ENCODE results near the gene PCDHA3.
"Not testable (repeated sequence)": the region's sequence is repeated elsewhere in the genome, so short reads cannot be mapped to it uniquely, and the experiment has no call there.

PCDHA3 gene
- total RNA-seq, result 0 reads per million in 4 experiments

- no peak for DNase-seq
Observed at GRCh38 chr5:140800816-140801493, at the start of gene PCDHA3. Gene PCDHA3, plus strand, starts transcription at chr5:140801057.

GRCh38 chr5:140753561-140753960, 47.3 kb upstream of the PCDHA3 start:
- DNase-seq, result no peak

- DNase-seq, result no peak
Observed at GRCh38 chr5:140764177-140764973, 36.5 kb upstream of the PCDHA3 start.

- no peak for DNase-seq
Observed at GRCh38 chr5:140767444-140767843, 33.4 kb upstream of the PCDHA3 start.

- DNase-seq, result no peak
Observed at GRCh38 chr5:140780512-140780911, 20.3 kb upstream of the PCDHA3 start.

- no peak for DNase-seq
Observed at GRCh38 chr5:140785905-140786686, 14.8 kb upstream of the PCDHA3 start, which contains the start of gene PCDHA1. Gene PCDHA1, plus strand, starts transcription at chr5:140786140.

- DNase-seq, result not testable (repeated sequence)
Observed at GRCh38 chr5:140787422-140787821, 13.4 kb upstream of the PCDHA3 start.

GRCh38 chr5:140787849-140788504, 12.9 kb upstream of the PCDHA3 start:
- DNase-seq, result not testable (repeated sequence)

- DNase-seq, result no peak
Observed at GRCh38 chr5:140791089-140791488, 9.8 kb upstream of the PCDHA3 start.

- no peak for DNase-seq
Observed at GRCh38 chr5:140794595-140795258, 6.1 kb upstream of the PCDHA3 start, which contains the start of gene PCDHA2. Gene PCDHA2, plus strand, starts transcription at chr5:140794852.

- DNase-seq, result no peak
Observed at GRCh38 chr5:140795259-140795641, 5.6 kb upstream of the PCDHA3 start.

- not testable (repeated sequence) for DNase-seq
Observed at GRCh38 chr5:140796072-140796717, 4.7 kb upstream of the PCDHA3 start.

- DNase-seq, result no peak
Observed at GRCh38 chr5:140796718-140797095, 4.2 kb upstream of the PCDHA3 start.

GRCh38 chr5:140801494-140801841, 611 bp downstream of the PCDHA3 start:
- DNase-seq, result no peak

GRCh38 chr5:140802381-140802780, 1.5 kb downstream of the PCDHA3 start:
- not testable (repeated sequence) for DNase-seq

GRCh38 chr5:140802781-140803271, 2.0 kb downstream of the PCDHA3 start:
- DNase-seq, result no peak

- no peak for DNase-seq
Observed at GRCh38 chr5:140806834-140807775, 6.2 kb downstream of the PCDHA3 start, which contains the start of gene PCDHA4. Gene PCDHA4, plus strand, starts transcription at chr5:140807068.

GRCh38 chr5:140808241-140808888, 7.5 kb downstream of the PCDHA3 start:
- not testable (repeated sequence) for DNase-seq

- no peak for DNase-seq
Observed at GRCh38 chr5:140808889-140809291, 8.0 kb downstream of the PCDHA3 start.

All from effector CD8-positive, alpha-beta T cell (primary cell).